ENCODE data around the gene HNRNPL.
"Not testable (repeated sequence)": the region's sequence is repeated elsewhere in the genome, so short reads cannot be mapped to it uniquely, and the experiment has no call there.

Gene HNRNPL

DNA sequence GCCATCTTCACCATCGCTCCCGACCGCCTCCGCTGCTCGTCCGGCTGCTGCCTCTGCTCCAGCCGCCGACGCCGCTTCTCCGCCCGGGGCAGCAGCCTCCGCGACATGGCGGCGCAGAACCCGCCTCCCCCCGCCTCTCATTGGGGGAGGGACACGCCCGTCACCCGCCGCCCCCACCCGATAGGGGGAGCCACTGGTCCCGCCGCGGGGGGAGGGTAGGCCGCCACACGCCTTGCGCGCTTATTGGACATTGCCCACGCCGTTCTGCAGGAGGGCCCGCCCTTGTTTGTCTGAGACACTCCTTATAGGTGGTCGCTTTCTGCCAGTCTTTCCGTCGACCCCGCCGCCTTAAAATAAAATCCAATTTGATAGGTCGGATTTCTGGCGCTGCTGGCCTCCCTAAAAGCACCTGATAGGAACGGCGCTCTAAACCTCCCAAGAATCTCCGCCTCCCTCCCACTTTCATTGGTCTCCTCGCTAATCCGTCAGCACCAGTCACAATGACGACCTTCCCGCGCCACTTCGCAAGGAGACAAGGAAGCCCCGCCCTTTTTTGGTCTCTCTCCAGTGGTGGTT lies at the start of gene HNRNPL:
HNRNPL (minus strand) TSS at position 127 of the 576 bp plus-strand sequence; CDS start at position 107, 20 bp downstream.
- DNase-seq (ENCODE audit: low spot score), result peak; percentile 100

DNA sequence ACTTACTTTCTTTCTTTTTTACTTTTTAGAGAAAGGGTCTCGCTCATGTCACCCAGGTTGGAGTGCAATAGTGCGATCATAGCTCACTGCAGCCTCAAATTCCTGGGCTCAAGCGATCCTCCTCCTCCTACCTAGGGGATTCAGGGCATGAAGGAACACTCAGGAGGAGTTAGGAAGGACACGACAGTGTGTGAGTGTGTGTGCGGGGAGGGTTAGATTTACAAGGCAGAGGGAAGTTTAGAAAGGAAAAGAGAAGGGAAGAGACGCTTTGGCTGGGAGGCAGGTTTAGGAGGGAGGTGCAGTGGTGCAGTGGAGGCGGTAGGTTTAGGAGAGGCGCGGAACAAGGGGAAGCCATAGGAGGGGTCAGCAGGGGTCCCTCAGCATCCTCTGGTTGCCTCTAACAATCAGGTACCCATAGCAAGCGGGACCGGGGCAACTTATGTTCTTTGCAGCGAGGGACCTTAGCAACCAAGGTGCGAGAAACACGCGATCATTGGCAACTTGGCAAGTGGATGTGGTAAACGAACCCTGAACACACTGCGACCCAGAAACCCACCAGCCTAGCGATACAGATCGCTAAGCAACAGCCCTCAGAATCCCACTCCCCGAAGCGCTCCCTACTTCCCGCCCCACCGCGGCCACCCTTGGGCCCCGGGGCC lies 49.1 kb upstream of the HNRNPL start:
- no peak for DNase-seq (ENCODE audit: low spot score)

- DNase-seq (ENCODE audit: low spot score), result no peak
Observed at GRCh38 chr19:38894968-38895367, 45.2 kb upstream of the HNRNPL start.

DNA sequence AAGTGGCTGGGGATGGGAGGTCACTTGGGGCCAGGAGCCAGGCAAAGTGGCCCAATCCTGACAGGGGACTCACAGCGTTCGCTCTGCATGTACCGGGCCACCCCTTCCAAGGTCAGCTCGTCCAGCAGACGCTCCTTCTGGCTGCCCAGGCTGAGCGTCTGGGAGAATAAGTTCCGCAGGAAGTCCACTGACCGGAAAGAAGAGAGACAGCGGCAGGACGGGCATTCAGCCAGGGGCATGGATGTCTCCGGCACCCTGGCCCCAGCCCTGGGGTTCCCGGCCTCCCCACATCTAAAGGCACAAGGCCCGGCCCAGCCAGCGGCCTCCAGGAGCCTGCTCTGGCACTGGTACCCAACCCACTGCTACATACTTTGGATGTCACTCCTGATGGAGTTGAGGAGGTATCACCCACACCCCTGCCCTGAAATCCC lies 43.6 kb upstream of the HNRNPL start:
- DNase-seq (ENCODE audit: low spot score), result no peak

GRCh38 chr19:38892841-38893240 lies 43.1 kb upstream of the HNRNPL start:
- DNase-seq (ENCODE audit: low spot score), result no peak

- DNase-seq (ENCODE audit: low spot score), result no peak
Observed at GRCh38 chr19:38891771-38892170, 42.0 kb upstream of the HNRNPL start.

DNA sequence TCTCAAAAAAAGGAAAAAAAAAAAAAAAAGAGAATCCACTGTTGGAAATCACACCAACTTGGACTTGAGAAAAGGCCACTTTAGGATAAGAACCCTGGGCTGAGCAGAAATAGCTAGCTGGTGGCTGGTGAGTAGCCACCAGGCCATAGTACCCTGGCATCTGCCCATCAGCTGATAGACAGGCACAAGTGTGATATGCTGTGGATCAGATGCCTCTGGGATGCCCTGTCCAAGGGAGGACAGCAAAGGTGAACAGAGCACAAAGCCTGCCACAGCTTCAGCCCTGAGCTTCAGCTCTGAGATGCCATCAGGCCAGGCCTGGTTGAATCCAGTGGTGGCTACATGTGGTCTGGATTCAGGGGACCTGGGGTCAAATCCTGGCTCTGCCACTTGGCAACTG lies 40.9 kb upstream of the HNRNPL start:
- DNase-seq (ENCODE audit: low spot score), result no peak

GRCh38 chr19:38889803-38890202 lies 40.0 kb upstream of the HNRNPL start:
- DNase-seq (ENCODE audit: low spot score), result no peak

GRCh38 chr19:38888876-38889275 lies 39.1 kb upstream of the HNRNPL start:
- no peak for DNase-seq (ENCODE audit: low spot score)

DNA sequence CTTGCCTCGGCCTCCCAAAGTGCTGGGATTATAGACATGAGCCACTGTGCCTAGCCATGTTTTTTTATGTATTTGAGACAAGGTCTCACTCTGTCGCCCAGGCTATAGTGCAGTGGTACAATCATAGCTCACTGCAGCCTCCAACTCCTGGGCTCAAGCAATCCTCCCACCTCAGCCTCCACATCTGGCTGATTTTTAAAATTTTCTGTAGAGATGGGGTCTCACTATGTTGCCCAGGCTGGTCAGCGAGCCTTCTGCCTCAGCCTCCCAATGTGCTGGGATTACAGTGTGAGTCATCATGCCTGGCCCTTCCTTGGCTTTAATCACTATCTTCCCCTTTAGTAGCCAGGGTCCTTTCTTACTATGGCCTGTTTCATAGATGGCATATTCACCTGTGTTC lies 34.9 kb upstream of the HNRNPL start:
- not testable (repeated sequence) for DNase-seq (ENCODE audit: low spot score)

DNA sequence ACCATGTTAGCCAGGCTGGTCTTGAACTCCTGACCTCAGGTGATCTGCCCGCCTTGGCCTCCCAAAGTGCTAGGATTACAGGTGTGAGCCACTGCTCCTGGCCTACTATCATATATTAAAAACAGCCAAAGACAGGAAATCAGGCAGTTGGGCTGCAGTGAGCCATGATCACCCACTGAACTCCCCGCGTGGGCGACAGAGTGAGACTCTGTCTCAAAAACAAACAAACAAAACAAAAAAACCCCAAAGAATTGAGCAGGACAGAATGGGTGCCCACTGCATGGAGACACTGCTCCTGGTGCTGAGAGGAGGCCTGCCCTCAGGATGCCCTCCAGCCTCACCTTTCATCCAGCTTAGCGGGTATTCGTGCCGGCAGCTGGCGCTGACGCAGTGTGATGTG lies 33.5 kb upstream of the HNRNPL start:
- no peak for DNase-seq (ENCODE audit: low spot score)

DNA sequence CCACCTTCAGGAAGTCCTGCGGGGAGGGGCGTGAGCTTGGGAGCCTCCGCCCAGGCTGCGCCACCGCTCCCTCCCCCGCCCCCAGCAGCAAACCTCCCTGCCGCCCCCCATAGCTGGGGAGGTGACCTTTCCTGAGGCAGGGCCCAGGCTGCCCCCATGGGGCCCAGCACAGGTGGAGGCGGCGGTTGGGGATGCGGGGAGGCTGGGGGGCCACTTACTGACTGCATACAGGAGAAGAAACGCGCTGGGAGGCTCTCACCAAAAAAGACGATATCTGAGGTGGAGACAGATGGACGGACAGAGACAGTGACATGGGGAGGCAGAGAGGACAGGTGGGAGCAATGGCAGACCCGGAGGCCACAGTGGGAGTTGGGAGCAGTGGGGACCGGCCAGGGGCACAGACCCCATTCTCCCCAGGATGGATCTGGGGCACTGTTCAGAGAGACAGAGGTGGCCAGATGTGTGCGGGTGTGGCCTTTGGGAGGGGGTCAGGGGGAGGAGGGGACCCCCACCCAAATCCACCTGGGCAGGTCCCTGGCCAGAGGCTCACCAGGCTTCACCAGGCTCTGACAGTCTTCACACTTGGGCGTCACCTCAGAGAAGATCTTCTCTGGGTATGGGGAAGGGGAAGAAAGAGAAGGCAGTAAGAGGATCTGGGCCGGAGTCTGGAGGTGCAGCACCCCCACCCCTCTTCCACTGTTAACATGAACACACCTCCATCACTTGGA lies 31.3 kb upstream of the HNRNPL start:
- no peak for DNase-seq (ENCODE audit: low spot score)

GRCh38 chr19:38880076-38880881 lies 30.5 kb upstream of the HNRNPL start:
- no peak for DNase-seq (ENCODE audit: low spot score)

GRCh38 chr19:38879400-38879751 lies 29.6 kb upstream of the HNRNPL start:
- DNase-seq (ENCODE audit: low spot score), result no peak

DNA sequence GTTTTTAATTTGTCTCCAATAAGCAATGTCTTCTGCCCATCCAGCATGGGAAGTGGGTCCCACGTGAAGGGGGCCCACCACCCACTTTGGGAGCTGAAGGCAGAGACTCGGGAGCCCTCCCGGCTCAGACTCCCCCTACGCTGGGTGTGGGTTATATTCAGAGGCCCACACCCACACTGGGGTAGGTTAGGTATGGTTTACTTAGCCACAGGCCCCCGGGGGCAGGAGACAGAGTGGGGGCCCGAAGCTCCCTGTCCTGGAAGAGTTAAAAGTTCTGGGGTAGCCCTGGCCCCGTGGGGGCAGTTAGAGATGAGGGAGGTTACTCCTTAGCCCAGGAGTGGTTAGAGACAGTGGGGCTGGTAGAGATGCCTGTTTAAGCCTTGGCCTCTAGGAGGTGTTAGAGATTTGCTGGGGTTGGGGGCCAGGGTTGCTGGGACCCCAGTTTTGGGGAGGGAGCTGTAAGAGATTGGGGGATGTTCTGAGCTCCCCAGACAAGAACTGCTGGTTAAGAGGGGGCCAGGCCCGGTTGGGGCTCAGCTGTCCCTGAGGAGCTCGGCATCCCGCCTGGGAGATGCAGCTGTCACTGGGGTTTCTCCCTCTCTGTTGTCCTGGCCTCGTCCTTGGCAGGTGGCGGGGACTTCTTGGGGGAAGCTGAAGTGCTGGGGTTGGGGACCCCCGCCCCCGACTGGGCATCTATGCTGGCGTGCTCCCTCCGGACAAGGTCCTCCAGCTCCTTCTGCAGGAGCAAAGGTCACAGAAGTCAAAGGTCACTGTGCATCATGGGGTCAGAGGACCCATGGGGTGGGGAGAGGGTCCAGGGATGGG lies 29.0 kb upstream of the HNRNPL start:
- DNase-seq (ENCODE audit: low spot score), result no peak

- peak; percentile 77 for DNase-seq (ENCODE audit: low spot score)
Observed at GRCh38 chr19:38877781-38878574, 28.2 kb upstream of the HNRNPL start, which contains the start of gene RINL. RINL (minus strand) TSS chr19:38878275; CDS start chr19:38876742, 1,533 bp downstream.

DNA sequence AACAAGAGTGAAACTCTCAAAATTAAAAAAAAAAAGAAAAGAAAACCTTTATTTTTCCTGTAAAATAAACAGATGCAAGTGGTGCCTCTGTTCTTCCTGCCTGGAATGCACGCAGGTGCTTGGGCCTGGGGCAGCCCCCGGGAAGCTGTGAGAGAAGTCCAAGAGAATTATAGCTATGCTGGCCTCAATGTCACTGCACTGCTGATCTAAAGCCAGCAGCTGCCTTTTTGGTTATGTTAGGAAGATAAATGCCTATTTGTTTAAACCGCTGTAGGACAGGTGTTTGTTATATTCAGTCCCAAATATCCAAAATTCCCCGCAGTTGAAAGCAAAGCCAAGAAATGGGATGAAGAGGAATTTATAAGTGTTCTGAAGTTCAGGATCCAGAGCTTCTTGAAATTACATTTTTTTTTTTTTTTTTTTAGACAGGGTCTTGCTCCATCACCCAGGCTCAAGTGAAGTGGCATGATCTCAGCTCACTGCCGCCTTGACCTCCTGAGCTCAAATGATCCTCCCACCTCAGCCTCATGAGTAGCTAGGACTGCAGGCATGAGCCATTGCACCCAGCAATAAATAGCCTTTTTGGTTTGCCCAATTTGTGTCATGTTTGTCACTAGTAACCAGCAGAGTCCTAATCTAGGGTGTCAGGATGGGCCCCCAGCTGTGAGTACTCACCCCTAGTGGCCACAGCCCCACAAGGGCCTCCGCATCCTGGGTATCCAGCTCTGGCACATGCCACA lies 26.0 kb upstream of the HNRNPL start:
- DNase-seq (ENCODE audit: low spot score), result no peak

GRCh38 chr19:38873400-38873799 lies 23.6 kb upstream of the HNRNPL start:
- not testable (repeated sequence) for DNase-seq (ENCODE audit: low spot score)

GRCh38 chr19:38870612-38871011 lies 20.8 kb upstream of the HNRNPL start:
- DNase-seq (ENCODE audit: low spot score), result no peak

Data from CD4-positive, alpha-beta T cell treated with Interleukin-2 at 100 ng/mL for 4 hours (primary cell).